Epidermal melanocyte (primary cell): ENCODE measurements around the gene RPTOR.
"Not testable (repeated sequence)": the region's sequence is repeated elsewhere in the genome, so short reads cannot be mapped to it uniquely, and the experiment has no call there.

Experiments
- DNase-seq: peaks from one replicate; pipeline ENCODE4 v3.0.0; 2011; ENCODE audit warnings: low spot score; ENCODE audit not compliant: insufficient read length

Gene RPTOR

DNA sequence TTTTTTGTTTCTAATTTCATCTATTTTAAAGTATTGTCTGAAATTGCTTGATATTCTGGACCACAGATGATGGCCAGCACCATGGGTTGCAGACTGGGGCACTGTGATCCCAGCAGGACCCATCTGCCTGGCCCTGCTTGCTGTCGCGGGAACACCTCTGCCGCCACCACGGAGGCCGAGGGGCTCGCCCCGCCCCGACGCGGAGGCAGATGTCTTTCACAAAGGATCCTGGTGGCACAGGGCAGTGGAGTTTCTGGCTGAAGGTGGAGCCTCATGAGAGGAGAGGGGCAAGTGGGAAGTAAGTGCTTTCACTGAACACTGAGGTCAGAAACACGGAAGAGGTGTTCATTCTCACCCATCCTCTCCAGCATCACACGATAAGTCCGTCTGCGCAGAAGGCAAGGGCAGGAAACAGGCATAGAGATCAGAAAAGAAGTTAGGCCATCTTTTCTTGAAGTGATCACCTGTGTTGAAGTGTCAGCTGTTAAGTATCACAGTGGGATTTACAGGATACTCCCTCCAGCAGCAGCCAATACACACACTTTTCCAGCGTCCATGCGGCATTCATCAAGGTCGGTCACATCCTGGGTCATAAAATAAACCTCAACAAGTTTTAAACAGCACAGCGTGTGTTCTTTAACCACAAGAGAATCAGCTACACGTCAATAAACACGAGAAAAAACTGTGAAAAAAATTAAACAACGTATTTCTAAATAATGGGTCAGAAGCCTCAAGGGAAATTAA, 194.5 kb downstream of the RPTOR start:
- no peak for DNase-seq

DNA sequence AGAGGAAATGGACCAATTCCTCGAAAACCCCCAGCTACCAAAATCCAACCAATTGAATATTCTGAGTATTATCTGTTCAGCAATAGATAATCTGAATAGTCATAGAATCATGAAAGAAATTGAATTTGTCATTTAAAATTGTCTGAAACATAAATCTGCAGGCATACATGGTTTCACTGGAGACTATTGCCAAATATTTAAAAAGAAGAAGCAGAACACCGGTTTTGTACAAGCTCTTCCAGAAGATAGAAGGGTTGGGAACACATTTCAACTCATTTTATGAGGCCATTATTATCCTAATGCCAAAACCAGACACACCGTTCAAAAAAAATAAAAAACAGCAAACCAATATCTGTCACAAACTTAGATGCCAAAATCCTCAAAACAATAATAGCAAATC, 195.5 kb downstream of the RPTOR start:
- DNase-seq, result no peak

DNA sequence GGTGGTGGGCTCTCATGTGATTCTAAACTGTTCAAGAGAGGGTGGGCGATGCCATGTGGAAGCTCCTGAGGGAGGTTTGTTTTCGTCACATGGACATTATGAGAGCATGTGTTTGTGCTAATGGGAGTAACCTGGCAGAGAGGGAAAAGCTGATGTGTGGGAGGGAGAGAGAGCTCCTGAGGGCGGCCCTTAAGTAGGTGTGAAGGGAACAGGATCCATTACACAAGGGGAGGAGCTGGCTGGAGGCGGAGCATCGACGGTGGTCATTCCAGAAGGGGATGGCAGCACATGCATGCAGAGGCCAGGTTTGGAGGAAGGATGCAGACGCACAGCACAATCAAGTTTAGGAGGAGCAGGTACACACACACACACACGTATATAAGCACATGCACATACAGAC, 197.5 kb downstream of the RPTOR start:
- no peak for DNase-seq

DNA sequence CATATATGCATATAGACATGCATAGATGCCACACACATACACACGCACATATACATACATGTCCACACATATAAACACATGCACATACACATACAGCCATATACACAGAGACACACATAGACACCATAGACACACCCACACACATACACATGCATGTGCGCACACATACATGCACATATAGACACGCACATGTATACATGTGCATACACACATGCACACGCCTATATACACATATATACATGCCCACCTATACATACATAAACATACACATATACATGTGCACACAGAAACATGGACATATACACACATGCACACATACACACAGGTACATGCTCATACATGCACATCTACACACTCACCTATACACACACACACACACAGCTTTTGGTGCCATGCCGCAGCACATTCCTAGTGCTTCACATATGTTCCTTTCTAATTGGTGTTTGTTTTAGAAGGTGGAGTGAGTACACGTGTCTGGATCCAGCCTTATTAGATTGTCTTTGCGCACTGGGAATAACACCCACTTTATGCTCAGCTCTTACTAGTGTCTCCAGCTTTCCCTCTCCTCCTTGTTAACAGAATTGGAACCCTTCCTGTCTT, 198.0 kb downstream of the RPTOR start:
- DNase-seq, result no peak

DNA sequence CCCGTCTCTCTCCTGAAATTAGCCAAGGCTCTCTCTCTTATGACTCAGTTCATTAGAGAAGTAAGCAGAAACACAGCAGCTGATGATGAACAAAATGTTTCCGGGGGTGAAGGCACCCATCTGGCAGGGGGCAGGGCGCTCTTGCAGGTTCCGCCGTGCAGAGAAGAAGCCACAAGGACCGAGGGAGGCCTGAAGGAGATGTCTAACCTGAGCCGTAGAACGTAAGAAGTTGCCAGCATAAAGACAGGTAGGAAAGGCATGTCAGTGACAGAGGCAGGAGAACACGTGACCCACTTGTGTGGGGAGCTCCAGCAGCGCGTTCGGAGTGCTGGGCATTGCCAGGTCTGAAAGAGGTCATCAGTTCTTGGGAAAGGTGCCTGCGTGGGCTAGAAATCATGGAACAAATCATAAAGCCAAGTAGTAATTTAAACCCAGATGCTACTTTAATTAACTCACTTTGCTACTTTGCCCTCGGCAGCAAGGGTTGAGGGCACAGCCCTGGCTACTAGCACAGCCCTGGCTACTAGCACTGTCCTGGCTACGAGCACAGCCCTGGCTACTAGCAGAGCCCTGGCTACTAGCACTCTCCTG, 198.6 kb downstream of the RPTOR start:
- no peak for DNase-seq

DNA sequence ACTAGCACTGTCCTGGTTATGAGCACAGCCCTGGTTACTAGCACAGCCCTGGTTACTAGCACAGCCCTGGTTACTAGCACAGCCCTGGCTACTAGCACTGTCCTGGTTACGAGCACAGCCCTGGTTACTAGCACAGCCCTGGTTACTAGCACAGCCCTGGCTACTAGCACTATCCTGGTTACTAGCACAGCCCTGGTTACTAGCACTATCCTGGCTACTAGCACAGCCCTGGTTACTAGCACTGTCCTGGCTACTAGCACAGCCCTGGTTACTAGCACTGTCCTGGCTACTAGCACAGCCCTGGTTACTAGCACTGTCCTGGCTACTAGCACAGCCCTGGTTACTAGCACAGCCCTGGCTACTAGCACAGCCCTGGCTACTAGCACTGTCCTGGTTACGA, 199.3 kb downstream of the RPTOR start:
- not testable (repeated sequence) for DNase-seq

DNA sequence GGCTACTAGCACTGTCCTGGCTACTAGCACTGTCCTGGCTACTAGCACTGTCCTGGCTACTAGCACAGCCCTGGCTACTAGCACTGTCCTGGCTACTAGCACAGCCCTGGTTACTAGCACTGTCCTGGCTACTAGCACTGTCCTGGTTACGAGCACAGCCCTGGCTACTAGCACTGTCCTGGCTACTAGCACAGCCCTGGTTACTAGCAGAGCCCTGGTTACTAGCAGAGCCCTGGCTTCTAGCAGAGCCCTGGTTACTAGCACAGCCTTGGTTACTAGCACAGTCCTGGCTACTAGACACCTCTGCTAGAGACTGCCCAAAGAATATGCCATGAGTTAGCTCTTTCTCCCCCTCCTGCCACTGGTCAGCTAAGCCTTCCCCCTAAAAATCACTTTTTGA, 200.1 kb downstream of the RPTOR start:
- DNase-seq, result not testable (repeated sequence)

DNA sequence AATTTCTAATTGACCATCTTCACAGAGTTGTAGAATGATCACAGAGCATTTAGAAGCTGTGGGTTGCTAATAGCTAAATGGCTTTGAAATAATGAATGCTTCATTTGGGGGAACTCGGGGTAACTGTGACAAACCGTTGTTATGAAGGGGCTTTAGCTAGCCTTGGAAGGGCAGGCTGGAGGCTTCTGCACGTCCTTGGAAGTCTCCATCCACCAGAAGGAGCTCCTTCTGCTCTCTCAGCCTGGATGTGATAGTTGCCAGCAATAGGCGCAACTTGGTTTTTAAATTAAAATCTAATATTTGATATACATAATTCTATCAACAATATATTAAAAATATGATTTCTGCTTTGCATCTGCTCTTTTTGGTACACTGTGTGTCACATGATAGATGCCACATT, 200.5 kb downstream of the RPTOR start:
- no peak for DNase-seq

DNA sequence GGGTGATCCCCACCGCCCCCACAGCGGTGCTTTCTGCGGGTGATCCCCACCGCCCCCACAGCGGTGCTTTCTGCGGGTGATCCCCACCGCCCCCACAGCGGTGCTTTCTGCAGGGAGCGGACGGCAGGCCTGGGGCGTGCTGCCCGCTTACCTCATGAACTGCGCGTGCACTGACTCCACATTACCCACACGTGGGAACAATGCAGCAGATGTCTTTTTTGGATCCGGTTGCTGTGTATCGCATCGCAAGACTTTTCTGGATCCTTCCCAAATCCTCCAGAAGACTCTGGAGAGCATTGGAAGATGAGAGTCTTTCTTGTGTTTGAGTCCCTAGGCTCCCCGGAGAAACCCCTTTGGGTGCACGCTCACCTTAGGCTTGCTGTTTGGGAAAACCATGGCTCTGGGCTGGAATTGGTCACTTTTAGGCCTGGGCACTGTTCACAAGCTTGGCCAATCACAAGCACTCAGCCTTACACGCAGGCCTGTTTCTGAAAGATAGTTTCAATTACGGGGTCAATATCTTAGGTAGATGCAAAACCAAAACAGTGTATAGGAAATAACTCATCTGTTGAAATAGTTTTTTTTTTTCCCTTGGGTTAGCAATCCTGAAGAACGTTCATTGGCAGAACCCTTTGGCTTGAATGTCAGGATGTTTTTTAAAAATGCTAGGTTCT, 201.8 kb downstream of the RPTOR start:
- DNase-seq, result no peak

DNA sequence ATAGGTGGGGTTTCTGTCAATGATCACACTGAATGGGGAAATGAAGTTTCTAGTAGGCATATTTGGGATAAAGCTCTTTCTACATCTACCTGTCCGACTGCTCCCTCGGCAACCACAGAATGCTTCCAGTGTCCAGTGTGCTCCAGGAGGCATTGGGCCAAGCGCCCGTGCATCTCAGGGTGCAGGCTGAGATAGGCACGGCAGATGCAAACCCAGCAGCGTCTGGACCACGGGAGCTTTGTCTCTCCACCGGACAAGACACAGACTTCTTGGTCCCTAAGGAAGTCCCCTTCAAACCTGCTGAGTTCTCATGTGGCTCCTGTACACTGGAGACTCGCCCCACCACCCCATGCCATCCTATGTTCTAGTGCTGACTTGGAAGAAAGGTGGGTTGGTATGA, 202.8 kb downstream of the RPTOR start:
- DNase-seq, result no peak

DNA sequence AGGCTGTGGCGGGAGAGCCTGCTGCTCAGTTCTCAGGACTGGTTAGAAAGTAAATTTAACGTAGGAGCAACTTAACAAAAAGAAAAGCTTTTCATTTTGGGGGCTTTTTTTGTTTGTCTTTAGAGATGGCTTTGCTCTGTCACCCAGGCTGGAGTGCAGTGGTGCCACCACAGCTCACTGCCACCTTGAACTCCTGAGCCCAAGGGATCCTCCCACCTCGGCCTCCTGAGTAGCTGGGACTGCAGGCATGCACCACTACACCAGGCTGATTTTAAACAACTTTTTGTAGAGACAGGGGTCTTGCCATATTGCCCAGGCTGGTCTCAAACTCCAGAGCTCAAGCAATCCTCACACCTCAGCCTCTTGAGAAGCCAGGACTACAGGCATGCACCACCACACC, 205.0 kb downstream of the RPTOR start:
- no peak for DNase-seq

DNA sequence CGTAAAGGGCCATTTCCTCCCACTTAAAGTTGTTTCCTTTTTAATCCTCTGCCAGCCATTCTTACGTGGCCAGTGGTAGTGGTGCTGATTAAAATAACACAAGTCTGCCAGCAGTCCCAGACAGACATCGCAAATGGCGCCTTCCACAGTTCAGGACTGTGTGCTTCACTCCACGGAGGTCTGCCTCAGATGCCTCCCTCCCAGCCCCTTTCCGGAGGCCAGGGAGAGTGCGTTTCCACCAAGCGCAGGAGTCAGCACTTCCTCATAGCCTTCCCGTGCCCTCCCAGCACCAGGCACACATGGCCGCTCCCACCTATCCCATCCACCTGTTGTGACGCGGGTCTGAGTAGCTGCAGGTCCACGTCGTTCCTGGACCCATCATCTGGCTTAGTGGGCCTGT, 205.6 kb downstream of the RPTOR start:
- no peak for DNase-seq

DNA sequence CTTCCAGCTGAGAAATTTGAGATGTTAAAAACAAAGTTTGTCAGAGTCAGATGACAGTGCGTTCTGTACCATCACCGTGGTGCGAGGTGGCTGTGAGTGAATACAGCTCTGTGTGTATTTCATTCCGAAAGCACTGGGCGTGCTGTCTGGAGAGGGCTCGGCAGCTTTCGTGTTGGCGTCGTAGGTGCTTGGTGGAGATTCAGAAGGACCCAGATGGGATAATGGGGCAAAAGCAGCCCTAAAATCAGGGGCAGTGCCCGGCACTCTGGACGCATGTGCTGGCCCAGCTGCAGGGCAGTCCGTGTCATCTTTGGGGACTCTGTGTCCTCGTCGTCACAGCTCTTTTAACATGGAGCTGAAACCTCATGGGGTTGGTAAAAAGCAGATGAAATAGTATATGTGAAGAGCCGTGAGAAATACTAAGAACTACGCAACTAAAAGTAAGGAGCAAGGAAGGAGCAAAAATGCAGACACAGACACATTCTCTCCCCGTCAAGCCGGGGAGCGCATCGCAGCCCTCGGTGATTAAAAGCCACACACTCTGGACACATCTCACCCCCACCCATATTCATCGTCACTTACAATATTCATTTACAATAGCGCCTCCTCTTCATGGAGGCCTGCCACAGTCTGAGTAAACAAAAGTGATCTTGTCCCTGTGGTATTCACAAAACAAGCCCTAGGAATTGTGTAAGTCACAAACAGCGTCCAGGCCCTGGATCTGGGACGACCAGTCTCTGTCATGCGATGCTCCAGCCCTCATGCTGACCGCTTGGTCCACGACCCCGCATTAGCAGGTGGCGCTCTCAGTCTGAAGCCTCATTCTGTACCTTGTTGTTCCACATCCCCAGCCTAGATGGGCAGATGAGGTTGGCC, 206.7 kb downstream of the RPTOR start:
- peak; percentile 60 for DNase-seq

DNA sequence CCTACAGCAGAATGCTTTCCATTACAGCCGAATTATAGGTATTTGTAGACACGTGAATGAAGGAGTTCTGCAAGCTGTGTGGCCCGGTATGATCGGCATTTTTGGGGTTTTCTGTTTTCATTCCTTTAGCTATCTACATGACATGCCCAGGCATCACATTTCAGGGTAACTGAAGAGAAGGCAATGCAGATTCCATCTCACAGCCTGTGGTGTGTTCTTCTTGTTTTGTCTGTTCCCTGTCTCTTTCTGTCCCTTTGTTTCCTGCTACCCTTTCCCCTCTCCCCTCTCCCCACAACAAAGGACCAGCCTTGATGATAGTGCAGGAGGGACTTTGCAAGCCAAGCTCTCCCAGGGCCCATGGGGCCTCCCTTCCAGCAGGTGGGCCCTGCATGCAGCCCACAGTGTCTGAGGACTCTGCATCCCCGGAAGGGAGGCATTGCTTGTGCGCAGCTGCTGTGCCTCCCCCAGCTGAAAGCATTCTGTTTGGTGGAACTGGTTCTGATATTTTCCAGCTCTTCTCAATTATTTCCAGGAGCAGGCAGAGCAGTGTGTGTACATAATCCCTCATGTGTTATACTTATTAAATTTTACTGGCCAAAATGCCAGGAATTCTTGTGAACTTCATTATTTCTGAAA, 207.4 kb downstream of the RPTOR start:
- DNase-seq, result no peak

DNA sequence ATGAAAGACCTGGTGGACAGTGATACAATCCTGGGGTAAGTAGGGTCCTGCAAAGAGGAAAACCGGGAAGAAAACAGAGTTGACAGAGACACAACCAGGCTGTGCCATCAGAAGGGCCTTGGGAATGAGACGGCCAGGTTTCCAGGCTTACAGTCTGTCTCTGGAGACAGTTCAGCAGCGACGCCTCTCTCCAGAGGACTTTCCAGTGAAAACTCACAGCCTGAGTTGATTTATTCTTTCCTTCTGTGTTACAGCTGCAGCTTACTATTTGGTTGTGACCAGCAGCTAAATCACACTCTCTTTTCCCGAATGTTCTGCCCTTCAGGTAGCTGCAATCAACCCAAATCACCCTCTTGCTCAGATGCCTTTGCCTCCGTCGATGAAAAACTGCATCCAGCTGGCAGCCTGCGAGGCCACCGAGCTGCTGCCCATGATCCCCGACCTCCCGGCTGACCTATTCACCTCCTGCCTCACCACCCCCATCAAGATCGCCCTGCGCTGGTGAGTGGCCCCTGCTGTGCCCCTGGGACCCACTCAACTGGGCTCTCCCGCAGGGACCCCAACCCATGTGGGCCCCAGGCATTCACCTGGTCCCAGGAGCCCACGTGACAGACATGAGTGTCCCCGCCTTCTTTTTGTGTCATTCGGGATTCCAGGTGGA, 209.2 kb downstream of the RPTOR start:
- no peak for DNase-seq

DNA sequence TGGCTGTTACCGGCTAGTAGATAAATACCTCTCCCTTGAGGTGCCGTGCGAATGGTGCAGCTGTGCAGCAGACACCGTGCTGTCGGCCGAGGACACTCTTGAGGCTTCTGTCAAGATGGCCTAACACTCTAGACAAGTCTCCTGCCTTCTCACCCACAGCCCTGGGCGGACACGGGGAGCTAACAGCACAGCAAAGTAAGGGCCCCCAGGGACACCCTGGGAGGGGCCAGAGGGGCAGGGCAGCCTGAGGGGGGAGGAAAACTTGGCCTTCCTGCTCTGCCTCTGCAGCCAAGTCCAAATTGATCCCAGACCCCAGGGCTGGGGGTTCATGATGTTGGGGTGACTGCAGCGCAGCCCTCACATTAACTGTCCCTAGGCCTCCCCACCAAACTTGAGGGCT, 210.2 kb downstream of the RPTOR start:
- DNase-seq, result no peak

DNA sequence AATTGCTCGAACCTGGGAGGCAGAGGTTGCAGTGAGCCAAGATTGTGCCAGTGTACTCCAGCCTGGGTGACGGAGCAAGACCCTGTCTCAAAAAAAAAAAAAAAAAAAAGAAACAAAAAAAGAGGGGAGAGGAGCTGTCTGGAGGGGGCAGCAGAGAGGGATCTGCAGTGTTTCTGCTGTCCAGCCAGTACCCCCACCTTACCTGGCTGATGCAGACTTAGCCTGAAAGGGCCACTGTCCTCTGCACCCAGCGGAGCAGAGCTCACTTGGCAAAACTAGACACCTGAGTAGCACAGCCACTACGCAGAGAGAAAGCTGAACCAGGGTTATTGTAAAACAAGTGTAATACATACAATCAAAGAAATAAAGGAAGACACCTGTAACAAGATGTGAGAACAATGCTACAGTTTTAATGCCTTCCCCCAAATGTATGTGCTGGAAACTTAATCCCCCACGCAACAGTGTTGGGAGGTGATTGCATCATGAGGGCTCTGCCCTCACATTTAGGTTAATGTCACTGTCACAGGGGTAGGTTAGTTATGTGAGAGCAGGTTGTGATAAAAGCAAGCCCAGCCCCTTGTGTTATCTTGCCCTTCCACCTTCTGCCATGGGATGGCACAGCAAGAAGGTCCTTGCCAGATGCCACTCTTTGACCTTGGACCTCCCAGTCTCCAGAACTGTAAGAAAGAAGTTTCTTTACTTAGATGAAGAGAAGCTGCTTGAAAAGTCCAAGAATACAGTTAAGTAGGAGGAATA, 211.2 kb downstream of the RPTOR start:
- DNase-seq, result no peak

DNA sequence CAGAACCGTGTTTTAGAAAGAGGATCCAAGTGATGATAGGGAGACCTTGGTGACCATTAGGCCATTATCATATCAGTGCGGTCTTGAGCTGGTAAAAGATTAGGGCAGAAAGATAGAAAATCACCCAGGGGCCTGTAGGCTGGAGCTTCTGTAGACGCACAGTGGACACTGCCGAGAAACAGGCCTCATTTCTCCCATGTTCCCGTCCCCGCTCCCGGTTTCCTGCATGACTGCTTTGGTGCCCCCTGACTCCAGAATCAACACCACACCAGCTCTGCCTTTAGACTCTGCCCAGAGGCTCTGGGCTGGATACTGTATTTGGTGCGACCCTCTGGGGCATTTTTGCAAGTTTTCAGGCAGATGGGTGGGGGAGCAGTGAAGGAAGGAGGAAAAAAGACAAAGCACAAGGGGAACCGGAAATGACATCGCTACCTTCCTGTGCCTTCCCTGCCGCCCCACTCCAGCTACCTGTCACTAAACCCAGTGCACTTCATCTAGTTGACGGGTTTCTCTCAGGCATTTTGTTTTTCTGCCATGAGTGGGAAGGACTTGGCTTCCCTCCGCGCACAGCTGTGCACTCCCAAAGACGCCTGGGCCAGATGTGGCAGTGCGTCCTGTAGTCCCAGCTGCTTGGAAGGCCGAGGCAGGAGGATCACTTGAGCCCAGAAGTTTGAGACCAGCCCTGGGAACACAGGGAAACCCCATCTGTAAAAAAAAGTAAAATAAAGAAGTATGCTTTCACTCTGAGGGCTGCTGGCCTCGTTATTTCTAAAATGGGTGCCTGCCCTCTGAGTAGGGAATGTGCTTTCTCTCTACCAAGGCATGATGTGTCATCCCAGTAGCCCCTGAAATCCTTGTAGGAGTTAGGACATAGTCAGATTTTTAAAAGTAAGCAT, 214.1 kb downstream of the RPTOR start:
- no peak for DNase-seq

DNA sequence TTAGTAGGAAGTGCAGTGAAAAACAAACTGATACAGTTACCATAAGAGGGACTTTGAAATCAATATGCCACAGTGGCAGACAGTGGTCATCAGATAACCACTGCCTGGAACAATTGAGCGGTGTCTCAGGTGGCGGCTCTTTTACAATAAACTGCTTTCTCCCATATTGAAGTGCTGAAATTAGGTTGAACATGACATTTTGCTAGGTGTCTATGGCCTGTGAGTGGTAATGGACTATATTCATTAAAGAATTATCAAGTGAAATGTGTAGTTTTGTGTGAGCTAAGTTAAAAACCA, 214.7 kb downstream of the RPTOR start:
- no peak for DNase-seq
